Central memory CD8-positive, alpha-beta T cell (primary cell): ENCODE measurements around the gene CCNL2.
"Not testable (repeated sequence)": the region's sequence is repeated elsewhere in the genome, so short reads cannot be mapped to it uniquely, and the experiment has no call there.

Experiments used
- ATAC-seq: fragments of 150-1000 bp; cut with Tn5 transposase; replicated peaks from 2 replicates; pipeline ENCODE4 v1.10.0; 2022; ENCODE audit warnings: mild to moderate bottlenecking, moderate FRiP score, moderate number of reproducible peaks; ENCODE audit not compliant: poor library complexity, severe bottlenecking; ENCODE audit errors: extremely low read depth
- DNase-seq, 2 donors: peaks; one replicate each; pipeline ENCODE4 v3.0.0; 2021; ENCODE audit warnings: low spot score in 2 of 2
- H3K27ac Mint-ChIP-seq: one replicate; pipeline ENCODE4 v1.8.0; 2022; ENCODE audit warnings: low read depth, mild to moderate bottlenecking, moderate library complexity, mixed read lengths
- H3K27me3 Mint-ChIP-seq: one replicate; pipeline ENCODE4 v1.8.0; 2022; ENCODE audit warnings: mixed read lengths
- H3K36me3 Mint-ChIP-seq: one replicate; pipeline ENCODE4 v1.8.0; 2022; ENCODE audit warnings: mild to moderate bottlenecking, moderate library complexity, mixed read lengths; ENCODE audit not compliant: insufficient read depth
- H3K4me1 Mint-ChIP-seq: one replicate; pipeline ENCODE4 v1.8.0; 2022; ENCODE audit warnings: mixed read lengths
- H3K4me3 Mint-ChIP-seq: one replicate; pipeline ENCODE4 v1.8.0; 2022; ENCODE audit warnings: mild to moderate bottlenecking, moderate library complexity, mixed read lengths
- H3K9me3 Mint-ChIP-seq: one replicate; pipeline ENCODE4 v1.8.0; 2022; ENCODE audit warnings: mixed read lengths

Gene CCNL2

GRCh38 chr1:1428967-1429366 is 29.8 kb upstream of the CCNL2 start:
- peaks cover 42% of the 10 kb centered on the region for H3K27me3 Mint-ChIP-seq
- ATAC-seq, H3K27ac Mint-ChIP-seq, H3K4me1 Mint-ChIP-seq, H3K36me3 Mint-ChIP-seq, H3K9me3 Mint-ChIP-seq, DNase-seq, H3K4me3 Mint-ChIP-seq: not testable (repeated sequence)

GRCh38 chr1:1428174-1428573 is 29.0 kb upstream of the CCNL2 start:
- H3K36me3 Mint-ChIP-seq: no peaks in the 10 kb centered on the region
- H3K9me3 Mint-ChIP-seq: no peaks in the 10 kb centered on the region
- H3K4me3 Mint-ChIP-seq: peak overlapping the region; percentile 39
- peaks cover 45% of the 10 kb centered on the region for H3K27me3 Mint-ChIP-seq
- no peaks in the 10 kb centered on the region for H3K4me1 Mint-ChIP-seq
- H3K27ac Mint-ChIP-seq: no peak overlapping the region
- DNase-seq (no peak), ATAC-seq (no peak)

GRCh38 chr1:1427820-1428148 is 28.6 kb upstream of the CCNL2 start:
- Mint-ChIP-seq H3K4me1 (no peaks in the 10 kb centered on the region), H3K9me3 (no peaks in the 10 kb centered on the region), H3K36me3 (no peaks in the 10 kb centered on the region), H3K4me3 (no peak overlapping the region), H3K27ac (no peak overlapping the region), H3K27me3 (peaks cover 48% of the 10 kb centered on the region)
- ATAC-seq: no peak
- no peak for DNase-seq

- no peak for DNase-seq
- peaks cover 48% of the 10 kb centered on the region for H3K27me3 Mint-ChIP-seq
- H3K9me3 Mint-ChIP-seq: no peaks in the 10 kb centered on the region
- H3K4me3 Mint-ChIP-seq: no peak overlapping the region
- no peak overlapping the region for H3K27ac Mint-ChIP-seq
- H3K4me1 Mint-ChIP-seq: no peaks in the 10 kb centered on the region
- H3K36me3 Mint-ChIP-seq: no peaks in the 10 kb centered on the region
- ATAC-seq: no peak
Measured at GRCh38 chr1:1427106-1427819, 28.1 kb upstream of the CCNL2 start.

- no peaks in the 10 kb centered on the region for H3K4me1 Mint-ChIP-seq
- no peaks in the 10 kb centered on the region for H3K9me3 Mint-ChIP-seq
- no peak overlapping the region for H3K27ac Mint-ChIP-seq
- H3K36me3 Mint-ChIP-seq: no peaks in the 10 kb centered on the region
- H3K4me3 Mint-ChIP-seq: no peak overlapping the region
- ATAC-seq: no peak
- DNase-seq: no peak
- H3K27me3 Mint-ChIP-seq: peaks cover 50% of the 10 kb centered on the region
Measured at GRCh38 chr1:1426496-1427105, 27.5 kb upstream of the CCNL2 start.

- no peaks in the 10 kb centered on the region for H3K4me1 Mint-ChIP-seq
- H3K27me3 Mint-ChIP-seq: peaks cover 50% of the 10 kb centered on the region
- no peaks in the 10 kb centered on the region for H3K9me3 Mint-ChIP-seq
- no peak for DNase-seq
- no peak overlapping the region for H3K4me3 Mint-ChIP-seq
- ATAC-seq: no peak
- no peaks in the 10 kb centered on the region for H3K36me3 Mint-ChIP-seq
- H3K27ac Mint-ChIP-seq: no peak overlapping the region
Measured at GRCh38 chr1:1425753-1426495, 26.8 kb upstream of the CCNL2 start.

- Mint-ChIP-seq H3K27me3 (peaks cover 50% of the 10 kb centered on the region), H3K4me3 (no peak overlapping the region), H3K27ac (no peak overlapping the region)
Measured at GRCh38 chr1:1425426-1425752, 26.3 kb upstream of the CCNL2 start.

GRCh38 chr1:1424707-1425106 is 25.6 kb upstream of the CCNL2 start:
- Mint-ChIP-seq H3K36me3 (no peaks in the 10 kb centered on the region), H3K4me3 (peak overlapping the region; percentile 29), H3K9me3 (no peaks in the 10 kb centered on the region), H3K27me3 (peaks cover 43% of the 10 kb centered on the region), H3K27ac (no peak overlapping the region), H3K4me1 (no peaks in the 10 kb centered on the region)
- ATAC-seq (no peak), DNase-seq (no peak)

More at GRCh38 chr1:1425426-1425752, 26.3 kb upstream of the CCNL2 start:
- DNase-seq (no peak), ATAC-seq (no peak)
- no peaks in the 10 kb centered on the region for H3K36me3 Mint-ChIP-seq
- H3K9me3 Mint-ChIP-seq: no peaks in the 10 kb centered on the region
- H3K4me1 Mint-ChIP-seq: no peaks in the 10 kb centered on the region

- H3K4me1 Mint-ChIP-seq: no peaks in the 10 kb centered on the region
- peaks cover 32% of the 10 kb centered on the region for H3K27me3 Mint-ChIP-seq
- H3K9me3 Mint-ChIP-seq: no peaks in the 10 kb centered on the region
- no peak overlapping the region for H3K27ac Mint-ChIP-seq
- DNase-seq: no peak
- no peaks in the 10 kb centered on the region for H3K36me3 Mint-ChIP-seq
- no peak overlapping the region for H3K4me3 Mint-ChIP-seq
- ATAC-seq: no peak
Measured at GRCh38 chr1:1423245-1423597, 24.1 kb upstream of the CCNL2 start.

- H3K27me3 Mint-ChIP-seq: peaks cover 29% of the 10 kb centered on the region
- no peaks in the 10 kb centered on the region for H3K36me3 Mint-ChIP-seq
- H3K4me1 Mint-ChIP-seq: no peaks in the 10 kb centered on the region
- no peak for ATAC-seq
- H3K9me3 Mint-ChIP-seq: no peaks in the 10 kb centered on the region
- H3K27ac Mint-ChIP-seq: no peak overlapping the region
- no peak for DNase-seq
- no peak overlapping the region for H3K4me3 Mint-ChIP-seq
Measured at GRCh38 chr1:1422465-1423244, 23.5 kb upstream of the CCNL2 start.

GRCh38 chr1:1421907-1422464 is 22.9 kb upstream of the CCNL2 start:
- Mint-ChIP-seq H3K27me3 (peaks cover 29% of the 10 kb centered on the region), H3K36me3 (no peaks in the 10 kb centered on the region), H3K4me1 (no peaks in the 10 kb centered on the region), H3K4me3 (no peak overlapping the region), H3K9me3 (no peaks in the 10 kb centered on the region), H3K27ac (no peak overlapping the region)
- DNase-seq (no peak), ATAC-seq (no peak)

GRCh38 chr1:1421147-1421906 is 22.2 kb upstream of the CCNL2 start, which contains the start of gene ANKRD65:
Gene ANKRD65, minus strand, starts transcription at chr1:1421276. Its CDS starts 271 bp downstream, at chr1:1421005.
- Mint-ChIP-seq H3K27ac (no peak within 1 kb of the TSS), H3K36me3 (no peaks in the 10 kb centered on the region), H3K4me3 (no peak within 1 kb of the TSS), H3K27me3 (peaks cover 29% of the 10 kb centered on the region), H3K9me3 (no peaks in the 10 kb centered on the region), H3K4me1 (no peaks in the 10 kb centered on the region)
- ATAC-seq (no peak), DNase-seq (no peak)
